ENCODE measurements around the gene NSUN7.
"Not testable (repeated sequence)": the region's sequence is repeated elsewhere in the genome, so short reads cannot be mapped to it uniquely, and the experiment has no call there.

The NSUN7 gene, protein sequence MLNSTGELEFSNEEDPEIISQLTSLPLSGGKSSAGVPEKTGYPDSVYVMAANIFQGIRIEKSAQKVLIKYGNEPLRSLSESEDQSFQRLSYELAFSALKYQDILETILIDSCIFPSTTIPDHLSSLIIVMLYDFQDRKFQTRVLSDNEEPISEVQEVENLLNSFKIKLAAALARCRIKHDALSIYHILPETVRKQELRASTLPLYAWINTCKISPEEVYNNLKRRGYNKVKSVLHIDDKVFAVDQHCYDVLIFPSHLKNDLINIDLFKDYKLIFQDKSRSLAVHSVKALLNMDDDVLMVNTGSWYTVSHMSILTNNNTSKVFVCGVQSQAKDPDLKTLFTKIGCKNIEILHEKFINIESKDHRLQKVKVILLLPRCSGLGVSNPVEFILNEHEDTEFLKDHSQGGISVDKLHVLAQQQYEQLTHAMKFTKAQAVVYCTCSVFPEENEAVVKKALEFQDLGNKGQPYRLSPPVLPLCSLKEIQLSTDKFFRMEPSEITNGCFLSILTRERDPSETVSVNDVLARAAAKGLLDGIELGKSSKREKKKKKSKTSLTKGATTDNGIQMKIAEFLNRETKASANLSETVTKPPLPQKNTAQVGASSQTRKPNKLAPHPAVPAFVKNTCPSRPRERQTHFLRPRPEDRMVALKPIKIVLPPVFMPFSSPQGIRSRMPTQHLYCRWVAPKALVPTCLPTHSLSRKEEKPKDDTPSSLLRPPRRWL

DNA sequence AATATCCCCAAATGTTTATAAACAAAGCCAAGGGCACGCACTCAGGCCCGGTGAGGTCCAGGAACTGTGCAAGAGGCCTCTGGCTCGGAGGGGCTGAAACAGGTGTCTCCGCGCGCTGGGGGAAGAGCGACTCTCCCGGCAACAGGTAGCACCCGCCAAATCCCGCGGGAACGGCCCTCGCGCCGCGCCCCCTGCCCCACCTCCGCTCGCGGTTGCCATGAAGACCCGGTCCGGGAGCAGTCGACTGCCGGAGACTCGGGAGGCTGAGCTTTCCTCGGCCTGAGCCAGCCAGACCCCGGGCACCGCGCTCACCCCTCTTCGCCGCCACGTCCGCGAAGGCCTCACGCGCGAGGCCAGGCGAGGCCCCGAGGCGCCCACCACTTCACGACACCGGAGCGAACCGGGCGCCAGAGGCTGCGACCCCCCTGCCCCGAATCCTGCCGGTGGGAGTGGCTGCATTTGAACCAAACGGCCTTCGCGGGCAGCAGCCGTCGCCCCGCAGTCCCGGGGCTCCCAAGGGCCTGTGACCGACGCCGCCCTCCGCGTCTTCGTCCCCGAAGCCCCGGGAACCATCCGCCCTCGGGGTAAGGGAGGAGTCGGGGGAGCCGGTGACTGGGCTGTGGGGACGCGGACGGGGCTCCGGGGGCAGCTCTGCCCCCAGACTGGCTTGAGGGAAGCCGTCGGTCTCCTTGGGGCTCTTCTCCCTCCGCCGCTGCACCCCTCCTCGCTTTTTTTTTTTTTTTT lies at the start of gene NSUN7:
Gene NSUN7, plus strand, starts transcription at position 239 of the 744 bp plus-strand sequence. CDS start 739 bp downstream, outside the sequence.
- no peak for DNase-seq (ENCODE audit: low read depth in 2 of 2, low spot score in 1 of 2)

DNA sequence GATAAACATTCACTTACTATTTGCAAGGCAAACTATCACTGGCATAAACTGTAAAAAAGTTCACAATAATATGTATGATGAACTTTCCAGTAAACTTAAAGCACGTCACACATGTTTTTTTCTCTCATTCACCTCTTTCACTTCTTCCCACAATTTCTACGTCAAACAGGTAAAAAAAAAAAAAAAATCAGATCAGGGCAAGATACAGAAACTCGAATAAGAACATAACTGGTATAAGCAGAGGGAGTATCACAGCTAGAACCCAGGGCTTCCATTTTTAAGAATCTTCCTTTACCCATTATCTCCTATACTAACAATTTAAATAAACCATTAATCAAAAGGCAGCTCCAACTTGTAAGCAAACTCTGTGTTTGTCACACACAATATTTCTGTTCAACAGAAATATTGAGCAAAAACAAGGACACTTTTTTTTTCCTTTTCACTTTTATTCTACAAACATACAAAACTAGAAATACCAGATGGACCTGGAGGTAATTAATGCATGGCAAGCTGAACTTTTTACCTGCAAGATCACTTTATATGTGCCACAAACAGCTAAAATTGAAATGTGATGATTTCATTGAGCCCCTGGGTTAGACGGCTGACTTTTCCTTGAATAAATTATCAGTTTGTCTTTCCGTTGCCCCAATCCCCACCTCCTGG lies 47.5 kb upstream of the NSUN7 start:
- DNase-seq (ENCODE audit: low read depth in 2 of 2, low spot score in 1 of 2): no peak

DNA sequence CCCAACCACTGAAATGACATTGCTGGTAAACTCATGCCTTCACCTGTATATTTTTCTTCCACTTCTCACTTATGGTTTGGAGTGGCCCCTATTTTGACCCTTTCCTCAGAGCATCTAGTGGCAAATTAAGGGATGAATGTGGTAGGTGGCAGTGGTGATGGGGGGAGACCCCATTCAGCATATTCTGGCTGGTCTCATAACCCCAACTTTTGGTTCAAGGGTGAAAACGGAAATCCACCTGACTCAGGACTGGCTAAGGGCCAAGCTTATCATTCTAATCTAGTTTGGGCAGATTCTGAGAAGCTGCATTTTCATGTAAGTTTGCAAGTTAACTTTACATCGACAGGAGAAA lies 47.0 kb upstream of the NSUN7 start:
- no peak for DNase-seq (ENCODE audit: low read depth in 2 of 2, low spot score in 1 of 2)

DNA sequence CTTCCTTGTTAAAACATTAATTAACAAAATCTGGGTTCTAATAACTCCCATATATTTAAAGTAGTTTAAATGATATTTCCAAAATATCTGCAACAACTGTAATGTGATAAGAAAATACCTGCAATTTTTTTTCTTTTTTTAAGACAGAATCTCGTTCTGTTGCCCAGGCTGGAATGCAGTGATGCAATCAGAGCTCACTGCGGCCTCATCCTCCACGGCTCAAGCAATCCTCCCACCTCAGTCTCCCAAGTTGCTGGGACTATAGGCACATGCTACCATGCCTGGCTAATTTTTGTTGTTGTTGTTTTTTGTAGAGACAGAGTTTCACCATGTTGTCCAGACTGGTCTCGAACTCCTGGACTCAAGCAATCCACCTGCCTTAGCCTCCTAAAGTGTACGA lies 45.7 kb upstream of the NSUN7 start:
- no peak for DNase-seq (ENCODE audit: low read depth in 2 of 2, low spot score in 1 of 2)

DNA sequence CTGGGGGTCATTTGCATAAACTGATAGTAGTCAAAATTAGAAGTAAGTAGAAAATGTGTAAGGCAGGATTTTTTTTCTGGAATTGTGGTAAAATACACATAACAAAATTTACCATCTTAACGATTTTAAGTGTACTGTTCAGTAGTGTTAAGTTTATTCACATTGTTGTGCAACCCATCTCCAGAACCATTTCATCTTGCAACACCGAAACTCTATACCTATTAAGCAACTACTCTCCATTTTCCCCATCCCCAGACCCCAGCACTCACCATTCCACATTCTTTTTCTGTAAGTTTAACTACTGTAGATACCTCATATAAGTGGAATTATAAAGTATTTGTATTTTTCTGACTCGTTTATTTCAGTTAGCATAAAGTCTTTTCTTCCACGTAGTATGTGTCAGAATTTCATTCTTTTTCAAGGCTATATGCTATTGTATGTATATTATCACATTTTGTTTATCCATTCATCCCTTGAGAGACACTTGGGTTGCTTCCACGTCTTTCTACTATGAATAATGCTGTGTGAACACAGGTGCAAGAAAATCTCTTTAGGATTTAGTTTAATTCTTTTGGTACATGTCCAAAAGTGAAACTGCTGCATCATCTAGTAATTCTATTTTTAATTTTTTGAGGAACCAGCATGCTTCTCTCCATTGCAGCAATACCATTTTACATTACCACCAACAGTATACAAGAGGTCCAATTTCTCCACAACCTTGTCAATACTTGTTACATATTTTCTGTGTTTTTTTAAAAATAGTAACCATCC lies 39.1 kb upstream of the NSUN7 start:
- no peak for DNase-seq (ENCODE audit: low read depth in 2 of 2, low spot score in 1 of 2)

DNA sequence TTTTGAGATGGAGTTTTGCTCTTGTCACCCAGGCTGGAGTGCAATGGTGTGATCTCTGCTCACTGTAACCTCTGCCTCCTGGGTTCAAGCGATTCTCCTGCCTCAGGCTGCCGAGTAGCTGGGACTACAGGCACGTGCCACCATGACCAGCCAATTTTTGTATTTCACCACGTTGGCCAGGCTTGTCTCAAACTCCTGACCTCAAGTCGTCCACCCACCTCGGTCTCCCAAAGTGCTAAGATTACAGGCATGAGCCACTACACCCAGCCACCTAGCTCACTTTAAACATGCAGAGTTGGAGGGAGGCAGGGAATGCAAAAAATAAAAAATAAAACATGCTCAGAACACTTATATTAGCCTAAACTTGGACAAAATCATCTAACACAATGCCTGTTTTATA lies 36.8 kb upstream of the NSUN7 start:
- not testable (repeated sequence) for DNase-seq (ENCODE audit: low read depth in 2 of 2, low spot score in 1 of 2)

DNA sequence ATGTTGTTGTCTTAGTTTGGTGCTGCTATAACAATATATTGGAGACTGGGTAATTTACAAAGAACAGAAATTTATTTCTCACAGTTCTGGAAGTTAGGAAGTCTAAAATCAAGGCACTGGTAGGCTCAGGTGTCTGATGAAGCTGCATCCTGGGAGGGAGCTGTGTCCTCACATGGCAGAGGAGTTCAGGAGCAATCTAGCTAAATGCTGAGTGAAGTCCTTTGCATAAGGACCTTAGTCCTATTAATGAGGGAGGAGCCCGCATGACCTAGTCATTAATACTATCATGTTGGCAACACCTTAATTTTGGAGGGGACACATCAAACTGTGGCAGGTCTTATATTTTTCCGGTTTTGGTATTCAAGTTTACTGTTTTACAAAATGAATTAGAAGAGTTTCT lies 36.0 kb upstream of the NSUN7 start:
- no peak for DNase-seq (ENCODE audit: low read depth in 2 of 2, low spot score in 1 of 2)

DNA sequence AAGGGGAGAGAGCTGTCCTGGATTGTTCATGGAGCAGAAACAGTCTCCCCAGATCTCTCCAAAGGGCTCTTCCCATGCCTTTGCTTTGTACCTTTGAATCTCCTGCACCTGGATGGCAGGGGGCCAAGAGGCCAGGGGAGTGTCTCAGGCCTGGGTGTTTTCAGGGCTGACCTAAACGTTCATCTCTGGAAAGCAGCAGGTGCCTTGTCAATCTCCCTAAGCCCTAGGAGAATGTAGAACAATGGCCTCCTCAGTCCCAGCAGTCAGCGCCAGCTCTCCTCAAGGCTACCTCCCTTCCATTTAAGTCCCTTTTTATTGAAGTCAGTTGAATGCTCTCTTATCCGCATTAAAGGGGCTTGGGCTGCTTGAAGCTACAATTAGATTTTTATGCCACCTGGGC lies 31.2 kb upstream of the NSUN7 start:
- no peak for DNase-seq (ENCODE audit: low read depth in 2 of 2, low spot score in 1 of 2)

DNA sequence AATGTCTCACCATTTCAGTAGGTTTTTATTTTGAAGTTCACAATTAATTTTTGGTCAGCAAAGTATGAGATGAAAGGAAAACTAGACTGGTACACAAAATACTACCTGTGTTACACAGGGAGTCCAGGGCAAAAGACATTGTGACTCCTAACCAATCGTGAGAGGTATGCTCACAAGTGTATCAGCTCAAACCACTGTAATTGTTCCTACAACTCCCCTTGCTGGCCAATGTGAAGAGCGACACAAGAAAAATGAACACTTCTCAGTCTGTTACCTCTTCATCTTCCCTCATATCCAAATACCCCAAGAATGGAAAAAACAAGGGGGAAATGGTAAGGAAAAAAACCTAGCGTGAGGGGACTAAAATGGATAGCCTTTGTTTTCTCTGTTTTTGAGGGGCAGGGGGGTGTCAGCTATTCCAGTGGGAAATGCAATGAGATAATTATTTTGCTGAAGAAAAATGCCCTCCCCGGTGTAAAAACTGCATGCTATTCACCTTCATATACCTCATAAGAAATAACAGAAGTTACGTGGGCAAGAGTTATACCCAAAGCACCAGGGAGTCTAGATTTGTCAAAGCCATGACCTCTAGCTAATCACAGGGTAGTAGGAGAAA lies 30.6 kb upstream of the NSUN7 start:
- no peak for DNase-seq (ENCODE audit: low read depth in 2 of 2, low spot score in 1 of 2)

DNA sequence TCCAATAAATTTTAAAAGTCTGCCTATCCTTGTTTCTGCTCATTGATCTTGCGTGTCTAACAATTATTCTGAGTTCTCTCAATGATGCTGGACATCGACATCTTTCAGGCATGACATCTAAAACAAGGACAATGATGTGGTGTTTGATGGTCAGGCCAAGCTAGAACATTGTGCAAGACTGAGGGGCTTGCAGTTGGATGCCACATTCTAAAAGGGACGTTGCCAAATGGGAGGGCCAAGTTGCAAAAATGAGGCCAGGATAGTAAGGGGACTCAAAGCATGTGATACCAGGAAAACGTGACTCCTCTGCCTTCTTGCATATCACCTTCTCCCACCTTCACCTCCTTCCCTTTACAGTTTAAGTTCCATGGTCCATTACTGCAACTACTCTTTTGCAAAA lies 29.4 kb upstream of the NSUN7 start:
- no peak for DNase-seq (ENCODE audit: low read depth in 2 of 2, low spot score in 1 of 2)

DNA sequence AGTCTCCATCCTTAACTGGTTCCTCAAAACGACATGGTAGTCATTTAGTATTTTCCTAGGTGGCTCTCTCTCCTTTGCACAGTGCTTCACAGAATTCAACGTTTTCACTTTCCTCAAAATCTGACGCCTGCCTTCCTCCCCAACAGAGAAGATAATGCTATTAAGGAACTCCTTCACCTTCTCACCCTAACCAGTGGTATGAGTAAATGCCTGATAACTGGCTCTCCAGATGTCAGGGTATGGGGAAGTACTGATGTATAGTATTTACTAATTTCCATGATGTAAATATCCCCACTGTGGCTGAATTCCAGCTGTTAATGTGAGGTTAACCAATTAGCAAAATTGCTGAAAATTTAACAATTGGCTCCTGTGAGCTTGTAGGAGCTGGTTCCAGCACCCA lies 28.8 kb upstream of the NSUN7 start:
- no peak for DNase-seq (ENCODE audit: low read depth in 2 of 2, low spot score in 1 of 2)

DNA sequence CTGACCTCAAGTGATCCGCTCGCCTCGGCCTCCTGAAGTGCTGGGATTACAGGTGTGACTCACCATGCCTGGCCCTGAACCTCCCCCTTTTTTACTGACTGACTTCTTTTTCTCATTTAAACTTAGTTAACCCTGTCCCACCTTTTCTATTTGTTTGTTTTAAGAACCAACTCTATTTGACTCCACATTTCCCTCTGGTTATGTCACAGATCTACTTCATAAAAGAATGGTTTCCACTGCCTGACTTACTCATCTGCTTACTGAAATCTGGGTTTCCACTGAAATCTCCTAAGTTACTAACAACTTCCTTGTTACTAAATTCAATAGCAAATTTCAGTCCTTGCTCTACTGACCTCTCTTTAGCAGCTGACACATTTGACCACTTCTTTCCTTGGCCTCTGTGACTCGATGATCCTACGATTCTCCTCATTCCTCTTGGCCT lies 28.0 kb upstream of the NSUN7 start:
- no peak for DNase-seq (ENCODE audit: low read depth in 2 of 2, low spot score in 1 of 2)

DNA sequence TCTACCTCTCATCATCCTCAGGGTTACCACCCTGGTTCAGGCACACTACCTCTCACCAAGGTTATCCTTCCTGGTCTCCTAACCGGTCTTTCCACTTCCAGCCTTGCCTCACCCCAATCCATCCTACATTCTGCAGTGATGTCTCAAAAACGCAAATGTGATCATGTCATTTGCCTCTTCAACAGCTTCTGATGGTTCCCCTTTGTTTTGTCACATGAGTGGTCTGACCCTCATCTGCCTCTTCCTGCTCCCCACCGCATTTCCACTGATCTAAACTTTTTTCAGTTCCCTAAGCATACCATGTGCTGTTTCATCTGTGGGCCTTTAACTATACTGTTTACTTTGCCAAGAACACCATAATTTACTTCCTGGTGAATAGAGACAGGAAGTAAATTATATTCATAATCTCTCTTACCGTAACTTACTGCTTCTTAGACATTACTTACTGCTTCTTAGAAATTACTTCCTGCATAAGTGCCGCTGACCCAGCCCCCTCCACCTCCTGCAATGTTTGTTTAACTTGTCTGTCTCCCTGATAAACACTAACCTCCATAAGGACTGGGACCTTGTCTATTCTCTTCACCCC lies 27.1 kb upstream of the NSUN7 start:
- no peak for DNase-seq (ENCODE audit: low read depth in 2 of 2, low spot score in 1 of 2)

DNA sequence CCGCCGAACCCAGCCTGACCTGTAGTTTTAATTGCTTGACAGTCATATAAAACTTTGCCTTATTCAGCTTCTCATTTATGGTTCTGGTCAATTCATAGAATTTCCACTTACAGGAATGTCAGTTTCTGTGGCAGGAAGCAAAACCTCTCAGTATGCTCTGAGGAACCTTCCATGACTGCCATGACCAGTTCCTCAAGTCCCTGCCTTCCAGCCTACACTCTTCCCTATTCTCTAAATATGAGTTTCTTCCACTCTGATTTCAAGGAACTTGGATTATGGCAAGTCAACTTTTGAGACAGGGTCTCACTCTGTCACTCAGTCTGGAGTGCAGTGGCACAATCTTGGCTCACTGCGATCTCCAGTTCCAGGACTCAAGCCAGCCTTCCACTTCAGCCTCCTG lies 26.0 kb upstream of the NSUN7 start:
- DNase-seq (ENCODE audit: low read depth in 2 of 2, low spot score in 1 of 2): no peak

DNA sequence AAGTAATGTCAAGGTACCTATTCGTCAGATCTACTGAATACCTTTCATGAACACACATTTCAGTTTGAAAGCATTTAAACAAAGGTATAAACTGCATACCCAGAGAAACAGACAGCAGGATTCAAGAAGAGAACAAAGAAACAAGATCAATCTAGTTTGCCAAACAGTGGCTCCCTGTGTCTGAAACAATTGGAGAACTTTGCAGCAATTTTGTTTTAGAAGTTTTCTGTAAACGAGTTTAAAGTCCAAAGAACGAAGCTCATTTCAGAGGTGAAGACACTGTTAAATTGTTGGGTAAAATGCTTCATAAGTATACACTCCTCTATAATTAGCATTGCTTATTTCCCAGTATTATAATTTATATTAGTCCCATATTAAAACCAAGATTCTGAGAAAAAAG lies 21.4 kb upstream of the NSUN7 start:
- DNase-seq (ENCODE audit: low read depth in 2 of 2, low spot score in 1 of 2): no peak

DNA sequence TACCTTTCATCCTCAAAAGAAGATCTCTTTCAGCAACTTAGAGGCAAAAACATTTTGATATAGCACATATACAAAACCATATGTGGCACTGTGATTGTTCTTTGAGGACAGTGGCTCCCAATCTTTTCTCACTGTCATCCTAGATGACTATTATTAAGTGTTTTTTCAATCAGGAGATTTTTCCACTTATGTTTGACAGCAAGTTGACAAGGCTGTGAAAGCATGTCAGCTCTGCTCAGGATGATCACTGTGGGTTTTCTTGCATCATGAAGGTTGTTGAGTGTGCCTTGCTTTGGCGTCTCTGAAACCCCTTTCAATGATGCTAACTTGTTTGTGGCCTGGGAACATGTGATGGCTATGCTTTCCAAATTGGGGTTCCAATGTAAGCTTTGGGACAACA lies 20.2 kb upstream of the NSUN7 start:
- DNase-seq (ENCODE audit: low read depth in 2 of 2, low spot score in 1 of 2): no peak

DNA sequence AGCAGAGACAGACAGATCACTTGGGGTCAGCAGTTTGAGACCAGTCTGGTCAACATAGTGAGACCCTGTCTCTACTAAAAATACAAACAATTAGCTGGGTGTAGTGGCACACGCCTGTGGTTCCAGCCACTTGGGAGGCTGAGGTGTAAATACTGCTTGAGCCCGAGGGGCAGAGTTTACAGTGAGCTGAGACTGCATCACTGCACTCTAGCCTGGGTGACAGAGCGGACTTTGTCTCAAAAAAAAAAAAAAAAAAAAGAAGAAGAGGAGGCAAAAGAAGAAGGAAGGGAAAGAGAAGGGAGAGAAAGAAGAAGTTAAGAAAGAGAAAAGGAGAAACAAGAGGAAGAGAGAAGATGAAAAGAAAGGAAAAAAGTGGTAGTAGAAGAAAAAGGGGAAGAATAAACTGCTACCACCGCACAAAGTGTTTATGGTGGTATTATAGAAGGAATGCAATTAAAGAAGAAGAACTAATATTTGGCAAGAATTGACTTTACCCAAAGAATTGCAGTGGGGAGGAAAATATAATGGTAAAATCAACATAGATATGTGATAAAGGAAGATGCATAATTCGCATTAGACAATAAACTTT lies 19.6 kb upstream of the NSUN7 start:
- no peak for DNase-seq (ENCODE audit: low read depth in 2 of 2, low spot score in 1 of 2)

DNA sequence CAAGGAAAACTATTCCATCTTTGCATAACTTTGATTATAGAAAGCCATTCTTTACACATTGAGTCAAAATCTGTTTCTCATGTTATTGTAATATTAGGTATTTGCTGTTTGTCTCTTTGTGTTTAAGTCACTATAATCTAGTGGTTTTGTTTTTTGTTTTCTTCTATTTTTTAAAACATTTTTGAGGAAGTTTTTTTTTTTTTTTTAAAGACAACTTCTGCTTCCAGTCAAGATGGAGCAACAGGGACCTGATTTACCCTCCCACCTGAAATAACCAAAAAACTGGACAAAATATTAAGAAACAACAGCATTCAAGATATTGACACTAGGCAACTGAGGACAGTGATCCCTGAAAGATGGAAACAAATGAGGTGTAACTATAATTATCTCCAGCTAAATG lies 18.4 kb upstream of the NSUN7 start:
- no peak for DNase-seq (ENCODE audit: low read depth in 2 of 2, low spot score in 1 of 2)

DNA sequence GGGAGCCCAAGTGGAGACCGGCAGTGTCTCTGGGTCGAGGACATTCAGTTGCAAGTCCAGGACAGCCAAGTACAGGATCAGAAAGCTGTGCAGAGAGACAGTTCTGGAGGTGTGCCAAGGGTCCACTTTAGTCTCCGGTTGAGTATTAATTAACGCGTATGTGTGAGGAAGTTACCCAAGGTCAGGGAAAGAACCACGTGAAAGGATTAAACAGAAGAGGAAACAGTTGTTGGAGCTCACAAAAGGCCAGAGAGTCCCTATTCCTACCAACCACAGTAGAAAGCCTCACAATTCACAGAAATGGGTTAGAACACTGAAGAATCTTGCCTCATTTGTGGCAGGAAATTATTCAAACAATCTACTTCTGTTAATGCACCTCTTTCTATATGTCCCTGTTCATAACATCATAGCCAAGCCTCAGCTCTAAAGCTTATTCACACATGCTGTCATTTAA lies 17.9 kb upstream of the NSUN7 start:
- no peak for DNase-seq (ENCODE audit: low read depth in 2 of 2, low spot score in 1 of 2)

Data from stimulated activated CD8-positive, alpha-beta memory T cell treated with anti-CD3 and anti-CD28 coated beads, Interleukin-4, amount 100 ng/mL, for 1 hour (primary cell).